Left ventricle myocardium inferior (tissue), 1 donor: Measurements from ENCODE around the gene ZNF280C. TPM values are rescaled to one million over a fixed set of nuclear protein-coding genes. Genes with fewer than 3 reads are reported as not detected.
"Not testable (repeated sequence)": the region's sequence is repeated elsewhere in the genome, so short reads cannot be mapped to it uniquely, and the experiment has no call there.

Source experiments
- DNase-seq: peaks from one replicate; pipeline ENCODE4 v3.0.0-alpha.2; 2020
- H3K27ac ChIP-seq: fragments of 200-600 bp; replicated peaks from 2 replicates; pipeline ENCODE4 v1.8.0; 2021
- H3K27me3 ChIP-seq: fragments of 200-600 bp; 2 replicates; pipeline ENCODE4 v1.8.0; 2021; ENCODE audit warnings: low read depth
- H3K36me3 ChIP-seq: fragments of 200-600 bp; 2 replicates; pipeline ENCODE4 v1.8.0; 2021
- H3K4me1 ChIP-seq: fragments of 200-600 bp; 2 replicates; pipeline ENCODE4 v1.8.0; 2021
- H3K4me3 ChIP-seq: fragments of 200-600 bp; 2 replicates; pipeline ENCODE4 v1.8.0; 2021; ENCODE audit warnings: mild to moderate bottlenecking, moderate library complexity
- H3K9me3 ChIP-seq: fragments of 200-600 bp; replicated peaks from 2 replicates; pipeline ENCODE4 v1.8.0; 2021
- intact Hi-C: fragments of 100-400 bp; cut with micrococcal nuclease; formaldehyde crosslinking; loops from one replicate; pipeline ENCODE4 v1.11.0; 2022
- total RNA-seq: library from RNA; stranded (reverse); fragmentation: NEBNext Ultra II Directional; extraction: Animal tissue kit (Norgen Biotek cat#: 25700); gene quantifications from one replicate; pipeline ENCODE4 v1.2.1, GENCODE V29; 2021
- TF ChIP-seq, protein P1 (sequence below): fragments of 200-600 bp; IDR thresholded peaks from 2 replicates; pipeline ENCODE4 v1.8.0; 2021; ENCODE audit warnings: antibody characterized with exemption, mild to moderate bottlenecking, borderline replicate concordance
- donor health status: DM: no; HTN: yes; CAD: no; lungs with severe emphysema.

Gene ZNF280C
- total RNA-seq, 1 donor from 2014 or later = 1.5 TPM

DNA sequence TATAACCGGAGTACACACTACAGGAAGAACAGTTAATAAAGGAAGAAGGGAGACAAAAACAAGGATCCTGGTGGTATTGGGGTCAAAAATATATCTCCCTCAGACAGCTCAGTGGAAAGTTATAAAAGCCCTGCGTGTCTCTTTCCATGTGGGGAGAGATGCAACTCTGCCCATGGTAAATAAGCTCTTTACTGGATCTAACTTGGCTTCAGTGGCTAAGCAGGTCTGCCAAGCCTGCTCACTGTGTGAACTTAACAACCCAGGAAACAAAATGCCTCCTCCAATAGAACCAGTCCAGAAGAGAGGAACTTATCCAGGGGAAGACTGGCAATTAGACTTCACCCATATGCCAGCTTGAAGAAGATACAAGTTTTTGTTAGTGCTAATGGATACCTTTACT is 17.0 kb upstream of the ZNF280C start:
- no peak overlapping the region for H3K27ac ChIP-seq
- H3K36me3 ChIP-seq = no peaks in the 10 kb centered on the region
- TF ChIP-seq, protein P1, sequence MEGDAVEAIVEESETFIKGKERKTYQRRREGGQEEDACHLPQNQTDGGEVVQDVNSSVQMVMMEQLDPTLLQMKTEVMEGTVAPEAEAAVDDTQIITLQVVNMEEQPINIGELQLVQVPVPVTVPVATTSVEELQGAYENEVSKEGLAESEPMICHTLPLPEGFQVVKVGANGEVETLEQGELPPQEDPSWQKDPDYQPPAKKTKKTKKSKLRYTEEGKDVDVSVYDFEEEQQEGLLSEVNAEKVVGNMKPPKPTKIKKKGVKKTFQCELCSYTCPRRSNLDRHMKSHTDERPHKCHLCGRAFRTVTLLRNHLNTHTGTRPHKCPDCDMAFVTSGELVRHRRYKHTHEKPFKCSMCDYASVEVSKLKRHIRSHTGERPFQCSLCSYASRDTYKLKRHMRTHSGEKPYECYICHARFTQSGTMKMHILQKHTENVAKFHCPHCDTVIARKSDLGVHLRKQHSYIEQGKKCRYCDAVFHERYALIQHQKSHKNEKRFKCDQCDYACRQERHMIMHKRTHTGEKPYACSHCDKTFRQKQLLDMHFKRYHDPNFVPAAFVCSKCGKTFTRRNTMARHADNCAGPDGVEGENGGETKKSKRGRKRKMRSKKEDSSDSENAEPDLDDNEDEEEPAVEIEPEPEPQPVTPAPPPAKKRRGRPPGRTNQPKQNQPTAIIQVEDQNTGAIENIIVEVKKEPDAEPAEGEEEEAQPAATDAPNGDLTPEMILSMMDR = no peak
- H3K9me3 ChIP-seq = no peaks in the 10 kb centered on the region
- no peaks in the 10 kb centered on the region for H3K4me1 ChIP-seq
- intact Hi-C loops = no loop called here
- DNase-seq = no peak
- H3K27me3 ChIP-seq = no peaks in the 10 kb centered on the region
- H3K4me3 ChIP-seq = no peak overlapping the region

DNA sequence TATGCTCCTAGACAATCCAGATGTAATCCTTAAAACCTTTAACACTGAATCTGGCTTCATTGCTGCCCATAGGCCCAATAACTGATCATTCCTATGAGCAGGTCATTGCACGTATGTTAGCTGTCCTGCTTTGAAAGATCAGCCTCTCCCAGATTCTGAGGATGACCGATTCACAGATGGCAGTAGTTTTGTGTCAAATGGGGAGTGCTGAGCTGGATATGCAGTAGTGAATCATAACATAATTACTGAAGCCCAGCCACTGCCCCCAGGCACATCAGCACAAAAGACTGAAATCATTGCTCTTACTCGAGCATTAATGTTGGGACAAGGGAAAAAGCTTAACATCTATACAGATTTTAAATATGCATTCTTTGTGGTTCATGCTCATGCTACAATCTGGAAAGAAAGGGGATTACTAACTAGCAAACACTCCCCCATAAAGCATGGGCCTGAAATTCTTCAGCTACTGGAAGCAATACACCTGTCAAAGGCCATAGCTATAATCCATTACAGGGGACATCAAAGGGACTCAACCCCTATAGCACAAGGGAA is 16.4 kb upstream of the ZNF280C start:
- no peaks in the 10 kb centered on the region for H3K27me3 ChIP-seq
- H3K4me1 ChIP-seq = no peaks in the 10 kb centered on the region
- intact Hi-C loops = no loop called here
- no peaks in the 10 kb centered on the region for H3K36me3 ChIP-seq
- DNase-seq = no peak
- H3K27ac ChIP-seq = no peak overlapping the region
- TF ChIP-seq, protein P1 = no peak
- no peak overlapping the region for H3K4me3 ChIP-seq
- no peaks in the 10 kb centered on the region for H3K9me3 ChIP-seq

DNA sequence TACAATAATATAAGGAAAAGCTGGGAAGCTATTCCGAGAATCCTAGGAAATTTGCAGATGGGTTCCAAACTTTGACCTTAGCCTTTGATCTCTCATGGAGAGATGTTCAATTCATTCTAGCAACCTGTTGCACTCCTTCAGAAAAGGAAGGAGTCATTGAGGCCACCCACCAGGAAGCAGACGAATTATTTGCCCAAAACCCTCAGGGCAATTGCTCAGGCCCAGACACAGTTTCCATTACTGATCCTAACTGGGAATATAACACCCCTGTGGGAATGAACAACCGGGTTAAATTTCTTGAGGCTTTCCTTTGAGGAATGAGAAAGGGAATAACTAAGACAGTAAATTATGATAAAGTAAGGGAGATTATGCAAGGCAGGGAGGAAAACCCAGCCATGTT is 13.5 kb upstream of the ZNF280C start:
- intact Hi-C loops = no loop called here
- H3K27me3 ChIP-seq = no peaks in the 10 kb centered on the region
- no peaks in the 10 kb centered on the region for H3K9me3 ChIP-seq
- TF ChIP-seq, protein P1 = no peak
- DNase-seq = no peak
- H3K4me1 ChIP-seq = no peaks in the 10 kb centered on the region
- H3K36me3 ChIP-seq = no peaks in the 10 kb centered on the region
- no peak overlapping the region for H3K27ac ChIP-seq
- no peak overlapping the region for H3K4me3 ChIP-seq

DNA sequence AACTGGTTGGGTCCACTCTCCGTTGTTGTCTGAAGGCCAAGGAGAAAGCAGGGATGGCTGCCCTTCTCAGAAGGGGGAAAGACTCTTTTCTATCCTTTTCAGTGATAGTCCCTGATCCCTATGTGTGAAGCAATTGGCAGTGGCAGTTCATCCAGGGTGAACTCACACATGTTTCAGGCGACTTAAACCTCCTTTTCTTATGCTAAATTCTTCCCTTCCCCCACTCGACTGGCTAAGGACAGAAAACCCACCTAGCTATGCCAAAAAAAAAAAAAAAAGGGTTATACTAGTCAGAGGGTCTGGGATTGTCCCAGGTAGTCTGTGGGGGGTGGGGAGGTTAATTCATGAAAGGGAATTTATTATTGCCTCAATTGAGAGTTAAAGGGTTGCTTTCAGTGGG is 12.2 kb upstream of the ZNF280C start:
- intact Hi-C loops = no loop called here
- Histone ChIP-seq H3K36me3 (no peaks in the 10 kb centered on the region), H3K27me3 (no peaks in the 10 kb centered on the region), H3K27ac (no peak overlapping the region), H3K4me1 (no peaks in the 10 kb centered on the region), H3K4me3 (no peak overlapping the region), H3K9me3 (no peaks in the 10 kb centered on the region)
- no peak for DNase-seq
- TF ChIP-seq, protein P1 = no peak

DNA sequence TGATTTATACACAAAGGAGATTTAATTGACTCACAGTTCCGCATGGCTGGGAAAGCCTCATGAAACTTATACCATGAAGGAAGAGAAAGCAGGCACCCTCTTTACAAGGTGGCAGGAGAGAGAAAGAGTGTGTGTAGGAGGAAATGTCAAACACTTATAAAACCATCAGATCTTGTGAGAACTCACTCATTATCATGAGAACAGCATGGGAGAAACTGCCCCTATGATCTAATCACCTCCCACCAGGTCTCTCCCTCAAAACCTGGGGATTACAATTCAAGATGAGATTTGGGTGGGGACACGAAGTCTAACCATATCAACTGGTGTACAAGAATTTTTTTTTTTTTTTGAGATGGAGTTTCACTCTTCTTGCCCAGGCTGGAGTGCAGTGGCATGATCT is 3.6 kb upstream of the ZNF280C start:
- H3K4me3 ChIP-seq, H3K27me3 ChIP-seq, H3K36me3 ChIP-seq, H3K27ac ChIP-seq, DNase-seq, H3K9me3 ChIP-seq, intact Hi-C loops: not testable (repeated sequence)
- peaks cover 10% of the 10 kb centered on the region for H3K4me1 ChIP-seq

DNA sequence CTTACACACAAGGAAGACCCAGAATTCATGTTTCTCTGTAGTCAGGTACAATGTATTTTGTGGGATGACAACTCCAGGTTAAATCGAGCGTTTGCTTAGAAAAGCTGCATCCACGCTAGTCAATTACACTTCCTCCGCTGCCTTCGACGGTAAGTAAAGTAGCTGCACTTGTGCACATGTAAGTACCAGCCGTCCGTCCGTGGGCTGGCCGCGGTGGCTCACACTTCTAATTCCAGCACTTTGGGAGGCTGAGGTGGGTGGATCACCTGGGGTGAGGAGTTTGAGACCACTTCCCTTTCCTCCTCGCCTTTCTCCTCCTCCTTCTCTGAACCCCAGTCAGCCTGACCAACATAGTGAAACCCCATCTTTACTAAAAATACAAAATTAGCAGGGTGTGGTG is 692 bp upstream of the ZNF280C start:
- H3K4me3 ChIP-seq, H3K36me3 ChIP-seq, H3K27ac ChIP-seq, intact Hi-C loops, H3K9me3 ChIP-seq, H3K27me3 ChIP-seq, DNase-seq: not testable (repeated sequence)
- peaks cover 12% of the 10 kb centered on the region for H3K4me1 ChIP-seq

DNA sequence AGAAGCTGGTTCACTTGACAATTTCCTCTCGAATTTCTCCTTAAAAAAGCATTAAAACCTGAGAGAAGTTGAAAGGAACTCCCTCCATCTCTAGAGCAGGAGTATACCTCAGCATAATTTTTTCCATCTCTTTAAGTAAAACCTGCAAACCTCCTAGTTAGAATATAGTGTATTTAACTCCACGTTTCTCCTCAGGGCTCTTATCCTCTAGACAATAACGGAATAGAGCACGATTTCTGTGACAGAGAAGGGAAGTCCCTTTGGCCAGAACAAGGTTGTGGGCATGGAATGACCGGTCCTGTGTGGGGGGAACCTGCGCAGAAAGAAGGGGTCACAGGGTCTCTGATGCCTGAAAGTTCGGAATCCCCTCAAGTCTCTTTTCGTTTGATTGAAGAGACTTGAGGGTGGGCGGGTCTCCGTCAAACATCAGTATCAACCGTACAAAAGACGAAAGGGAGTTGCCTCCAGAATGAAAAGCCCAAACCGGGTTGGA is 697 bp downstream of the ZNF280C start:
- Histone ChIP-seq H3K36me3 (no peaks in the 10 kb centered on the region), H3K27ac (peak overlapping the region; percentile 78), H3K27me3 (no peaks in the 10 kb centered on the region), H3K4me3 (peak overlapping the region; percentile 75), H3K9me3 (no peaks in the 10 kb centered on the region), H3K4me1 (peaks cover 12% of the 10 kb centered on the region)
- TF ChIP-seq, protein P1 = no peak
- intact Hi-C loops = no loop called here
- DNase-seq = no peak
